HepG2 (cell line): ENCODE results near the gene ARHGEF10L. TPM values are rescaled to one million over a fixed set of nuclear protein-coding genes. Genes with fewer than 3 reads are reported as not detected.

Experiments
- ARNT2 ChIP-seq: sonication (generic); formaldehyde crosslinking; IDR thresholded peaks from 2 replicates; pipeline ENCODE4 v1.8.0; 2022; ENCODE audit warnings: mild to moderate bottlenecking, low read depth, missing genetic modification reagents, moderate library complexity
- BCL6 ChIP-seq: IDR thresholded peaks from 2 replicates; pipeline ENCODE4 v1.6.1; 2016; ENCODE audit warnings: missing genetic modification reagents, missing compliant biosample characterization
- CEBPG ChIP-seq: IDR thresholded peaks from 2 replicates; pipeline ENCODE4 v1.6.1; 2016
- CTCF ChIP-seq: sonication (generic); formaldehyde crosslinking; IDR thresholded peaks from 2 replicates; pipeline ENCODE4 v1.5.0; 2020; ENCODE audit warnings: mild to moderate bottlenecking, missing genetic modification reagents, moderate library complexity
- FOXA3 ChIP-seq: IDR thresholded peaks from 2 replicates; pipeline ENCODE4 v1.6.1; 2016; ENCODE audit warnings: missing genetic modification reagents, missing compliant biosample characterization
- FOXC1 ChIP-seq: sonication (generic); formaldehyde crosslinking; IDR thresholded peaks from 2 replicates; pipeline ENCODE4 v1.8.0; 2022; ENCODE audit warnings: mild to moderate bottlenecking, missing genetic modification reagents, borderline replicate concordance
- FOXK1 ChIP-seq: sonication (generic); formaldehyde crosslinking; IDR thresholded peaks from 2 replicates; pipeline ENCODE4 v1.4.0; 2020; ENCODE audit warnings: low read depth, missing genetic modification reagents, borderline replicate concordance
- GATAD2A ChIP-seq: IDR thresholded peaks from 2 replicates; pipeline ENCODE4 v1.6.1; 2016
- HMG20A ChIP-seq: IDR thresholded peaks from 2 replicates; pipeline ENCODE4 v1.6.1; 2016; ENCODE audit warnings: borderline replicate concordance
- HNF4G ChIP-seq, 2 experiments: sonication (generic) in 1 of 2; formaldehyde crosslinking in 1 of 2; IDR thresholded peaks; 2 replicates each; pipeline versions ENCODE4 v1.4.0 to v1.6.1; 2011 to 2020; ENCODE audit warnings: borderline replicate concordance in 2 of 2, low read depth in 2 of 2, mild to moderate bottlenecking in 2 of 2, low read length in 1 of 2, missing genetic modification reagents in 1 of 2, moderate library complexity in 1 of 2
- KDM3A ChIP-seq: IDR thresholded peaks from 2 replicates; pipeline ENCODE4 v1.6.1; 2018; ENCODE audit warnings: low read depth, missing compliant biosample characterization
- LCORL ChIP-seq, 2 experiments: fragments of 450-650 bp in 1 of 2; sonication (generic) in 1 of 2; formaldehyde crosslinking in 1 of 2; IDR thresholded peaks; 2 replicates each; pipeline versions ENCODE4 v1.5.0 to v1.6.1; 2017 to 2020; ENCODE audit warnings: antibody characterized with exemption in 1 of 2, missing genetic modification reagents in 1 of 2
- NFATC3 ChIP-seq: sonication (generic); formaldehyde crosslinking; IDR thresholded peaks from 2 replicates; pipeline ENCODE4 v1.5.1; 2020; ENCODE audit warnings: mild to moderate bottlenecking, missing genetic modification reagents
- RCOR2 ChIP-seq: IDR thresholded peaks from 2 replicates; pipeline ENCODE4 v1.6.1; 2016; ENCODE audit warnings: missing biosample characterization, missing genetic modification reagents
- SMAD1 ChIP-seq: sonication (generic); formaldehyde crosslinking; IDR thresholded peaks from 2 replicates; pipeline ENCODE4 v1.4.0; 2020; ENCODE audit warnings: missing genetic modification reagents, low read depth, mild to moderate bottlenecking, borderline replicate concordance
- SMC3 ChIP-seq: IDR thresholded peaks from 2 replicates; pipeline ENCODE4 v1.6.1; 2011; ENCODE audit warnings: low read length, improper control_type of control experiment
- YEATS4 ChIP-seq: sonication (generic); formaldehyde crosslinking; IDR thresholded peaks from 2 replicates; pipeline ENCODE4 v1.4.0; 2020; ENCODE audit warnings: missing genetic modification reagents, borderline replicate concordance
- ZMYM2 ChIP-seq: sonication (generic); formaldehyde crosslinking; IDR thresholded peaks from 2 replicates; pipeline ENCODE4 v1.8.0; 2022; ENCODE audit warnings: mild to moderate bottlenecking, missing genetic modification reagents
- ZNF263 ChIP-seq: sonication (generic); formaldehyde crosslinking; IDR thresholded peaks from 2 replicates; pipeline ENCODE4 v1.4.0; 2020; ENCODE audit warnings: missing genetic modification reagents
- ZNF543 ChIP-seq: sonication (generic); formaldehyde crosslinking; IDR thresholded peaks from 2 replicates; pipeline ENCODE4 v1.4.0; 2020; ENCODE audit warnings: mild to moderate bottlenecking, missing genetic modification reagents
- ZNF879 ChIP-seq: sonication (generic); formaldehyde crosslinking; IDR thresholded peaks from 2 replicates; pipeline ENCODE4 v1.8.1; 2023; ENCODE audit warnings: missing genetic modification reagents
- polyA plus RNA-seq, 8 experiments: library from polyadenylated mRNA; depleted of rRNA in 3 of 8; stranded (reverse) in 7 of 8; unstranded in 1 of 8; fragments of >200 nt; fragmentation: Illumina TruSeq in 4 of 8; extraction: Trizol in 4 of 8; gene quantifications; 2 replicates each; pipeline versions ENCODE4 v1.2.1 to v1.2.3, GENCODE V29; 2011 to 2016; ENCODE audit warnings: low read depth in 4 of 8, missing spikeins in 1 of 8, mixed read lengths in 1 of 8; ENCODE audit not compliant: insufficient read depth in 1 of 8
- total RNA-seq, 5 experiments: library from RNA; depleted of rRNA; stranded (reverse); fragments of >200 nt; fragmentation: Illumina TruSeq; extraction: Trizol; gene quantifications; 2 replicates each; pipeline ENCODE4 v1.2.3, GENCODE V29; 2016; ENCODE audit warnings: low read depth in 1 of 5
- TF ChIP-seq, protein P1 (sequence below): sonication (generic); formaldehyde crosslinking; IDR thresholded peaks from 2 replicates; pipeline ENCODE4 v1.5.0; 2020; ENCODE audit warnings: mild to moderate bottlenecking, low read depth, missing genetic modification reagents, borderline replicate concordance
- TF ChIP-seq, protein P2 (sequence below): sonication (generic); formaldehyde crosslinking; IDR thresholded peaks from 2 replicates; pipeline ENCODE4 v1.4.0; 2020; ENCODE audit warnings: mild to moderate bottlenecking, missing genetic modification reagents

Gene ARHGEF10L
- total and polyA plus RNA-seq, 2 of the 13 experiments (the other 11 are each of a cell fraction or from before 2014, with no cell fraction given), result 46.5 to 78.3 TPM

- peak; percentile 68; the same call in 1 of the 2 replicates for TF ChIP-seq ZNF263 (CRISPR knock-in tag)
- no peak for TF ChIP-seq CTCF
- 0 out of 2 replicates have a peak, but pooled peaks have one; percentile 41 for TF ChIP-seq ARNT2 (CRISPR knock-in tag)
- TF ChIP-seq ZMYM2 (CRISPR knock-in tag), result 0 out of 2 replicates have a peak, but pooled peaks have one; percentile 30
- TF ChIP-seq SMAD1 (CRISPR knock-in tag), result no peak
- TF ChIP-seq GATAD2A (CRISPR knock-in tag), result peak; percentile 61
- TF ChIP-seq KDM3A (CRISPR knock-in tag), result no peak
- TF ChIP-seq FOXA3 (CRISPR knock-in tag), result peak; percentile 61
- TF ChIP-seq BCL6 (CRISPR knock-in tag), result peak; percentile 63
- no peak for TF ChIP-seq LCORL (IDR thresholded peaks at IDR 0.05)
- peak; percentile 80 for TF ChIP-seq LCORL (CRISPR knock-in tag; IDR thresholded peaks at IDR 0.05)
- 0 out of 2 replicates have a peak, but pooled peaks have one; percentile 14 for TF ChIP-seq FOXK1 (CRISPR knock-in tag)
- TF ChIP-seq CEBPG (CRISPR knock-in tag), result peak; percentile 68
- TF ChIP-seq HMG20A, result peak; percentile 48; the same call in 1 of the 2 replicates
- TF ChIP-seq YEATS4 (CRISPR knock-in tag), result 0 out of 2 replicates have a peak, but pooled peaks have one; percentile 28
- TF ChIP-seq FOXC1 (CRISPR knock-in tag), result 0 out of 2 replicates have a peak, but pooled peaks have one; percentile 53
- TF ChIP-seq, protein P1, sequence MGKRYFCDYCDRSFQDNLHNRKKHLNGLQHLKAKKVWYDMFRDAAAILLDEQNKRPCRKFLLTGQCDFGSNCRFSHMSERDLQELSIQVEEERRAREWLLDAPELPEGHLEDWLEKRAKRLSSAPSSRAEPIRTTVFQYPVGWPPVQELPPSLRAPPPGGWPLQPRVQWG, result no peak
- no peak for TF ChIP-seq ZNF879 (CRISPR knock-in tag)
- TF ChIP-seq RCOR2, result peak; percentile 41; the same call in 1 of the 2 replicates
- TF ChIP-seq, protein P2, sequence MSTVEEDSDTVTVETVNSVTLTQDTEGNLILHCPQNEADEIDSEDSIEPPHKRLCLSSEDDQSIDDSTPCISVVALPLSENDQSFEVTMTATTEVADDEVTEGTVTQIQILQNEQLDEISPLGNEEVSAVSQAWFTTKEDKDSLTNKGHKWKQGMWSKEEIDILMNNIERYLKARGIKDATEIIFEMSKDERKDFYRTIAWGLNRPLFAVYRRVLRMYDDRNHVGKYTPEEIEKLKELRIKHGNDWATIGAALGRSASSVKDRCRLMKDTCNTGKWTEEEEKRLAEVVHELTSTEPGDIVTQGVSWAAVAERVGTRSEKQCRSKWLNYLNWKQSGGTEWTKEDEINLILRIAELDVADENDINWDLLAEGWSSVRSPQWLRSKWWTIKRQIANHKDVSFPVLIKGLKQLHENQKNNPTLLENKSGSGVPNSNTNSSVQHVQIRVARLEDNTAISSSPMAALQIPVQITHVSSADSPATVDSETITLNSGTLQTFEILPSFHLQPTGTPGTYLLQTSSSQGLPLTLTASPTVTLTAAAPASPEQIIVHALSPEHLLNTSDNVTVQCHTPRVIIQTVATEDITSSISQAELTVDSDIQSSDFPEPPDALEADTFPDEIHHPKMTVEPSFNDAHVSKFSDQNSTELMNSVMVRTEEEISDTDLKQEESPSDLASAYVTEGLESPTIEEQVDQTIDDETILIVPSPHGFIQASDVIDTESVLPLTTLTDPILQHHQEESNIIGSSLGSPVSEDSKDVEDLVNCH (CRISPR knock-in tag), result no peak
- TF ChIP-seq HNF4G (IDR thresholded peaks at IDR 0.05; ENCODE audit: borderline replicate concordance, low read depth, low read length), result peak; percentile 93
- TF ChIP-seq HNF4G (CRISPR knock-in tag; IDR thresholded peaks at IDR 0.05; ENCODE audit: borderline replicate concordance, low read depth), result peak; percentile 46; the same call in 1 of the 2 replicates
- 0 out of 2 replicates have a peak, but pooled peaks have one; percentile 31 for TF ChIP-seq ZNF543 (CRISPR knock-in tag)
- no peak for TF ChIP-seq NFATC3 (CRISPR knock-in tag)
- TF ChIP-seq SMC3, result 0 out of 2 replicates have a peak, but pooled peaks have one; percentile 19
These were observed 22.9 kb upstream of the ARHGEF10L start (continued) for GRCh38 chr1:17516303-17517214.
